ENCODE results near the gene CNN2.

CNN2 gene

GRCh38 chr19:1068009-1069001 is 41.9 kb downstream of the CNN2 start:
- peak; percentile 77 to 83 for DNase-seq

- DNase-seq = peak; percentile 84 to 85
Observed at GRCh38 chr19:1069009-1069779, 42.8 kb downstream of the CNN2 start.

- DNase-seq = no peak
Observed at GRCh38 chr19:1070576-1070930, 44.1 kb downstream of the CNN2 start.

GRCh38 chr19:1070931-1071791 is 44.8 kb downstream of the CNN2 start:
- no peak for DNase-seq

- DNase-seq = no peak
Observed at GRCh38 chr19:1072371-1073015, 46.1 kb downstream of the CNN2 start.

- DNase-seq = no peak
Observed at GRCh38 chr19:1073063-1073955, 46.9 kb downstream of the CNN2 start.

- no peak for DNase-seq
Observed at GRCh38 chr19:1073956-1074517, 47.6 kb downstream of the CNN2 start.

GRCh38 chr19:1074544-1075283 is 48.3 kb downstream of the CNN2 start:
- DNase-seq = peak; percentile 94 to 95

GRCh38 chr19:1076046-1076386 is 49.6 kb downstream of the CNN2 start:
- DNase-seq = no peak

- DNase-seq = peak; percentile 95
Observed at GRCh38 chr19:1076951-1077350, 50.5 kb downstream of the CNN2 start.

- peak; percentile 54 to 64 for DNase-seq
Observed at GRCh38 chr19:1079566-1080111, 53.2 kb downstream of the CNN2 start.

- DNase-seq = peak in 1 of 2 donors; percentile 1
Observed at GRCh38 chr19:1080360-1081161, 54.2 kb downstream of the CNN2 start.

GRCh38 chr19:1081301-1082164 is 55.1 kb downstream of the CNN2 start:
- DNase-seq = no peak

GRCh38 chr19:1082165-1082927 is 55.9 kb downstream of the CNN2 start:
- DNase-seq = peak; percentile 91 to 93

GRCh38 chr19:1082928-1083816 is 56.8 kb downstream of the CNN2 start:
- no peak for DNase-seq
